Right forelimb (tissue), 1 donor: ENCODE measurements around the gene CATSPER1.
A peak's percentile ranks its signal among the peaks of the same experiment; 100 is the strongest.

Experiments used
- DNase-seq: peaks from one replicate; pipeline ENCODE4 v3.0.0-alpha.2; 2018

The CATSPER1 gene

GRCh38 chr11:66026017-66026529, at the start of gene CATSPER1:
Gene CATSPER1 (minus strand): TSS chr11:66026479. CDS start chr11:66026379, 100 bp downstream.
- DNase-seq, result no peak

- no peak for DNase-seq
Measured at GRCh38 chr11:66075273-66075672, 49.0 kb upstream of the CATSPER1 start.

- DNase-seq, result no peak
Measured at GRCh38 chr11:66073669-66074068, 47.4 kb upstream of the CATSPER1 start.

GRCh38 chr11:66072518-66072917, 46.2 kb upstream of the CATSPER1 start:
- no peak for DNase-seq

GRCh38 chr11:66072081-66072480, 45.8 kb upstream of the CATSPER1 start:
- no peak for DNase-seq

- DNase-seq, result no peak
Measured at GRCh38 chr11:66071381-66071801, 45.1 kb upstream of the CATSPER1 start.

- no peak for DNase-seq
Measured at GRCh38 chr11:66070604-66071380, 44.5 kb upstream of the CATSPER1 start.

GRCh38 chr11:66069715-66070603, 43.7 kb upstream of the CATSPER1 start, which contains the start of gene PACS1:
Gene PACS1 (plus strand): TSS chr11:66070272. CDS start chr11:66070487, 215 bp downstream.
- DNase-seq, result peak; percentile 91

GRCh38 chr11:66068923-66069714, 42.8 kb upstream of the CATSPER1 start:
- DNase-seq, result no peak

- DNase-seq, result peak; percentile 81
Measured at GRCh38 chr11:66068154-66068821, 42.0 kb upstream of the CATSPER1 start.

GRCh38 chr11:66067640-66068039, 41.4 kb upstream of the CATSPER1 start:
- DNase-seq, result no peak

- DNase-seq, result no peak
Measured at GRCh38 chr11:66066751-66067150, 40.5 kb upstream of the CATSPER1 start.

GRCh38 chr11:66064571-66064970, 38.3 kb upstream of the CATSPER1 start:
- no peak for DNase-seq

GRCh38 chr11:66063900-66064299, 37.6 kb upstream of the CATSPER1 start:
- DNase-seq, result no peak

GRCh38 chr11:66062408-66062807, 36.1 kb upstream of the CATSPER1 start:
- DNase-seq, result no peak

GRCh38 chr11:66061268-66061667, 35.0 kb upstream of the CATSPER1 start:
- DNase-seq, result no peak

GRCh38 chr11:66059966-66060680, 33.8 kb upstream of the CATSPER1 start:
- no peak for DNase-seq

- no peak for DNase-seq
Measured at GRCh38 chr11:66056501-66056900, 30.2 kb upstream of the CATSPER1 start.

GRCh38 chr11:66055021-66055420, 28.7 kb upstream of the CATSPER1 start:
- DNase-seq, result no peak

- DNase-seq, result no peak
Measured at GRCh38 chr11:66052664-66052982, 26.3 kb upstream of the CATSPER1 start.
